SH-SY5Y (cell line): ENCODE results near the gene BACH2.

ENCODE experiments used
- GATA2 ChIP-seq: IDR thresholded peaks from 2 replicates; pipeline ENCODE4 v1.6.1; 2011; ENCODE audit warnings: mild to moderate bottlenecking, low read depth, low read length
- GATA3 ChIP-seq: IDR thresholded peaks from 2 replicates; pipeline ENCODE4 v1.6.1; 2011; ENCODE audit warnings: low read depth, mild to moderate bottlenecking, low read length, moderate library complexity

GRCh38 chr6:90040931-90041330 is 255.7 kb downstream of the BACH2 start:
- TF ChIP-seq GATA2: no peak
- TF ChIP-seq GATA3: no peak
